Ovary (tissue), 3 donors: Measurements from ENCODE around the gene ABHD11.

Experiments used
- EP300 ChIP-seq: sonication (generic); formaldehyde crosslinking; IDR thresholded peaks from one replicate; pipeline ENCODE4 v1.6.1; 2017; ENCODE audit warnings: antibody characterized with exemption
- POLR2A ChIP-seq: fragments of 450-650 bp; IDR thresholded peaks from one replicate; pipeline ENCODE4 v1.6.1; 2017; ENCODE audit warnings: antibody characterized with exemption, mild to moderate bottlenecking, moderate library complexity
- TF ChIP-seq, protein P1 (sequence below), 3 donors: fragments of 450-650 bp in 2 of 3; fragments of 200-600 bp in 1 of 3; IDR thresholded peaks; one replicate each; pipeline versions ENCODE4 v1.5.1 to v1.8.0; 2016 to 2022; ENCODE audit warnings: antibody characterized with exemption in 3 of 3, mild to moderate bottlenecking in 1 of 3
- donor health status: DM: no; HTN: no; CAD: no.

DNA sequence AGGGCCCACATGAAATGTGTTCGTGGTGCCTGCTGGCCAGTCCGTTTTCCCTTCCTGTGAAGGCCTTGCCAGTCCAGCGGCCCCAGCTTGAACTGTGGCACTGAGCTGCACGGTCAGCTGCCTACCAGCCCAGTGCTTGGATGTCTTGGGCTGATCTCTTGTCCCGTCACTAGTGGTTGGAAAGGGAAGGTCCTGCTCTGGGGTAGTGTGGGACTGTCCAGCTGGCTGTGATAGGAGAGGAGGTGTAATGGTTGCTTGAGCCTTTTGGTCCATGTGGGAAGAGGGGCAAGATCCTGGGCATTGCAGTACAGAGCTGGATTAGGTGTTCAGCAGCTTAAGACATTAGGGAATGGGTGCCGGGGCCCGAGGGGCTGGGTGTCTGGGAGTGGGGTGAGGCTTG, 40.2 kb downstream of the ABHD11 start:
- TF ChIP-seq, protein P1, sequence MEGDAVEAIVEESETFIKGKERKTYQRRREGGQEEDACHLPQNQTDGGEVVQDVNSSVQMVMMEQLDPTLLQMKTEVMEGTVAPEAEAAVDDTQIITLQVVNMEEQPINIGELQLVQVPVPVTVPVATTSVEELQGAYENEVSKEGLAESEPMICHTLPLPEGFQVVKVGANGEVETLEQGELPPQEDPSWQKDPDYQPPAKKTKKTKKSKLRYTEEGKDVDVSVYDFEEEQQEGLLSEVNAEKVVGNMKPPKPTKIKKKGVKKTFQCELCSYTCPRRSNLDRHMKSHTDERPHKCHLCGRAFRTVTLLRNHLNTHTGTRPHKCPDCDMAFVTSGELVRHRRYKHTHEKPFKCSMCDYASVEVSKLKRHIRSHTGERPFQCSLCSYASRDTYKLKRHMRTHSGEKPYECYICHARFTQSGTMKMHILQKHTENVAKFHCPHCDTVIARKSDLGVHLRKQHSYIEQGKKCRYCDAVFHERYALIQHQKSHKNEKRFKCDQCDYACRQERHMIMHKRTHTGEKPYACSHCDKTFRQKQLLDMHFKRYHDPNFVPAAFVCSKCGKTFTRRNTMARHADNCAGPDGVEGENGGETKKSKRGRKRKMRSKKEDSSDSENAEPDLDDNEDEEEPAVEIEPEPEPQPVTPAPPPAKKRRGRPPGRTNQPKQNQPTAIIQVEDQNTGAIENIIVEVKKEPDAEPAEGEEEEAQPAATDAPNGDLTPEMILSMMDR (IDR thresholded peaks at IDR 0.05), result no peak
- TF ChIP-seq POLR2A (no peak), EP300 (no peak)
